ENCODE data around the gene HACD4.

HACD4 gene

GRCh38 chr9:21031091-21031807 lies at the start of gene HACD4:
Gene HACD4, minus strand, starts transcription at chr9:21031640. Its CDS starts 50 bp downstream, at chr9:21031590.
- peak; percentile 16 to 26 for DNase-seq (ENCODE audit: low read depth in 2 of 2)

DNA sequence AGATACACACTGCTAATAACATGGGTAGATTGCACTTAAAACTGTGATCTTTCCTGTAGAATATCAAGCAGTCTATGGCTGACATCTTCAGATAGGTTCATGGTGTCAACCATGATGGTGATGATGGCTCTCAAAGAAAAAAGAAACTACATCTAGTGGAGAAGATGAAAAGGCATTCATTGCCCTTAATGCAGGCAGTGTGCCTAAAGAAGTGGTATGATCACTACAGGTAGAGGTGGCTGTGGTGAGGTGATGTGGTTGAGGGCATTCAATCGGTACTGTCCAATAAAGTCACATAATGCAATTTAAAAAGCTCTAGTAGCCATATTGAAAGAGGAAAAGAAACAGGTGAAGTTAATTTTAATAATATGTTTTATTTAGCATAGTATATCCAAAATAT lies 49.4 kb upstream of the HACD4 start:
- DNase-seq (ENCODE audit: low read depth in 2 of 2): no peak

DNA sequence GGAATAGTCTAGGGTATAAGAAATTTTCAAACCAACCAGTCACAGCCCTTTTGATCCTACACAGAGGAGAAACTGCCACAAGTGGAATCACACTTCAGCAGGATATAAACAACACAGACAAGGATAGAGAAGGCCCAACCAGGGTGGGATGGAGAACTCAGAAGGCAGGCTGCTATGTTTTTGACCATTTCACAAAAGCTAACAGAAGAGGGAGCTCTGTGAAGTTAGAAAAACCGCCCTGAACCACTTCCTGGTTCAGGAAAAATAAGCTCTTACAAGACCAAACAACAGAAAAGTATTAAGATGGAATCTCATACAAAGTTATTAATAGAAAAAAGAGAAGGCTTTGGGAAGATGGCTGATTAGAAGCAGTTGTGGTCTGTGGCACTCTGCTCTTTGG lies 47.3 kb upstream of the HACD4 start:
- DNase-seq (ENCODE audit: low read depth in 2 of 2): no peak

GRCh38 chr9:21077781-21078180 lies 46.3 kb upstream of the HACD4 start, which contains the start of gene IFNB1:
Gene IFNB1, minus strand, starts transcription at chr9:21077942. Its CDS starts 73 bp downstream, at chr9:21077869.
- DNase-seq (ENCODE audit: low read depth in 2 of 2): no peak

- DNase-seq (ENCODE audit: low read depth in 2 of 2): no peak
Measured at GRCh38 chr9:21075484-21075883, 44.0 kb upstream of the HACD4 start.

GRCh38 chr9:21070906-21071305 lies 39.5 kb upstream of the HACD4 start:
- DNase-seq (ENCODE audit: low read depth in 2 of 2): no peak

DNA sequence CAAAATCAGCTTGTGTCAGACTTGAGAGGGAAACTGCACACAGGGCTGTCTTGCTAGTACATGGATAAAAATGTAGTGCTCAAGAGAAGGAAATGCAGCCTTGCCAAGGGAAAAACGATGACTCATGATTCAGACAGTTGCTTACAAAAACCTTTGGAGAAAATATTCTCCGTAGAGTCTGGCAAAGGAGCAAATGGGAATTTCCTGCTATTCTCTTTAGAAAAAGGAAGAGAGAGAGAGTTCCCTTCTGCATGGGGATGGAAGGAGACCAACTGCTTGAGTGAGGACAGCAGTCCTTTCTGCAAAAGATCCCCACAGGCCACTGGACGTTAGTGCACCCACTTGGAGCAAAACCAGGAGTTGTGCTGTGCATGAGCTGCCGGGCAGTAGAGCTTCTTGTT lies 38.7 kb upstream of the HACD4 start:
- no peak for DNase-seq (ENCODE audit: low read depth in 2 of 2)

DNA sequence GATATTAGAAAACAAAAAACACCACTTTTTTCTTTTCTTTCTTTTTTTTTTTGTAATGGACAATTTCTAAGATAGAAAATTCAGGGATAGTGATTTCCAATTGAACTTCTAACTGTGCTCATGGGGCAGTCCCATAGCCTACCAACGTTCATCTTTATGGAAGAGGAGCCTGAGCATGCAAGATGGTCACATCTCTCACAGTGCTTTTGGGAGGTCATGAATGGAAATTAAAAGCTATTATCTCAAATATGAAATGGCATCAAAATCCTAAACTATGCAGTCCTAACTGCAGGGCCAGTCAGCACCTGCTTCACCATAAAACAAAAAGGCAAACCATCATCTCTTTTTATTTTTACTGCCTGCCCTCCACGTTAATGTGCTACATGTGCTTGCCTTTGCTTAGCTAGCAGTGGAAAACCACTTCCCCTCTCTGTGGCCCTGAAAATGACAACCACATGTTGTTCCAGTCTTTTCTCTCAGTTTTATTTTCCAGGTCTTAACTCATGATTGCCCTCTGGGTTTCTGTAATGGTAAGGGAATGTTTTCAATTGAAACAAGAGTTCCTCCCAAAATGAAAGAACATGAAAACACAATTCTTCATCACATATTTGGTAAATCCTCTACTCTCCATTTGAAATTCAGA lies 29.6 kb upstream of the HACD4 start:
- DNase-seq (ENCODE audit: low read depth in 2 of 2): no peak

DNA sequence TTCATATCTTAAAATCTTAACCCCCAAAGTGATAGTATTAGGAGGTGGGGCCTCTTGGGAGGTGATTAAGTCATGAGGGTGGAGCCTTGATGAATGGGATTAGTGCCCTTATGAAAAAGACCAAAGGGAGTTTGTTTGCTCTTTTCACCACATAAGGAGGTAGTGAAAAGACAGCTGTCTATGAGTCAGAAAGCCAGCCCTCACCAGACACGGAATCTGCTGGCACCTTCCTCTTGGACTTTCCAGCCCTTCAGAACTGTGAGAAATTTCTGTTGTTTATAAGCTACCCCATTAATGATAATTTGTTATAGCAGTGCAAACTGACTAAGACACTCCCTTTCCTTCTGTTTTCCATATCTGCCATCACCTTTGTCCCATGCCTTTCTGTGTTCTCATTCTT lies 25.5 kb upstream of the HACD4 start:
- no peak for DNase-seq (ENCODE audit: low read depth in 2 of 2)

GRCh38 chr9:21053851-21054250 lies 22.4 kb upstream of the HACD4 start:
- no peak for DNase-seq (ENCODE audit: low read depth in 2 of 2)

DNA sequence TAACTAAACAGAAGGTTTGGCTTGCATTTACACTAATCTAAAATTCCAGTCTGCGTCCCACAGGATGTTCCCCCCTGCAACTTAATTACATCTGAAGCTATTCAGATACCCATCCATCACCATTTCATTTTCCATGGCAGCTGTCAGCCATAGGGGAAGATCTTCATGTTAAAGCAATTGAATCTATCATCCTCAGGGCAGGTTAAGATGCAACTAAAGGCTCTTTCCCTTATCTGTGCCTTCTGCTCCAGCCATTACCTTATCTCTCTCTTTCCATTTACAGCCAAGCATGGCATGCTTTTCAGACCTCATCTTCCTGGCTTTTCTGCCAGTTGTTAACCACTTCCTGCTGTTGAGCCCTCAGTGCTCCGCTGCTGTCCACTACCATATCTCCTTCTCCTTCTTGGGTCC lies 15.8 kb upstream of the HACD4 start:
- no peak for DNase-seq (ENCODE audit: low read depth in 2 of 2)

DNA sequence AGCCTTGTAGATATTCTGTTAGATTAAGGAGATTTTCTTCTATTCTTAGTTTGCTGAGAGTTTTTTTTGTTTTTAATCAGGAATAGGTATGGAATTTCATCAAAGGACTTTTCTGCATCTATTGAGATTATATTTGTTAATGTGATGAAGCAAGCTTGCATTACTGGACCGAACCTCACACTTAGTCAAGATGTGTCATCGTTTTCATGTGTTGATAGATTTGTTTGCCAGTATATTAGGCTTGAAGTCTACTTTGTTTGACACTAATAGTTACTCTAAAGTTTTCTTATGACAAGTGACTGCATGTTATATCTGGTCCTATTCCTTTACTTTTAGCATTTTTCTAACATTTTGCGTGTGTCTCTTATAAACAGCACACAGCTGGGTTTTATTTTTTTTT lies 12.4 kb upstream of the HACD4 start:
- DNase-seq (ENCODE audit: low read depth in 2 of 2): no peak

DNA sequence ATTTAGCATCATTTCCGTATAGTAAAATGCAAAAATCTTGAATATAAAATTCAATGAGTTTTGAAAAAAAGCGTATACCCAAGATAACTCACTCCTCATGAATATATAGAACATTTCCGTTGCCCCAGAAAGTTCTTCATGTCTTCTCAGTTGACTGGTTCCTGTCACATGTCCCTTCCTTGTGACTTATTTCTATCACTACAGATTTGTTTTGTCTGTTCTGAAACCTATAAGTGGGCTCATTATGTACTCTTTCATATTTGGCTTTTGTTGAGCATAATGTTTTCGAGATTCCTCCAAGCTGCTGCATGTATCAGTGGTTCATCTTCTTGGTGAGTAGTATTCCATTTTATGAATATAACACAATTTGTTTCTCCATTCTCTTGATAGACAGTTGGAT lies 11.0 kb upstream of the HACD4 start:
- no peak for DNase-seq (ENCODE audit: low read depth in 2 of 2)

DNA sequence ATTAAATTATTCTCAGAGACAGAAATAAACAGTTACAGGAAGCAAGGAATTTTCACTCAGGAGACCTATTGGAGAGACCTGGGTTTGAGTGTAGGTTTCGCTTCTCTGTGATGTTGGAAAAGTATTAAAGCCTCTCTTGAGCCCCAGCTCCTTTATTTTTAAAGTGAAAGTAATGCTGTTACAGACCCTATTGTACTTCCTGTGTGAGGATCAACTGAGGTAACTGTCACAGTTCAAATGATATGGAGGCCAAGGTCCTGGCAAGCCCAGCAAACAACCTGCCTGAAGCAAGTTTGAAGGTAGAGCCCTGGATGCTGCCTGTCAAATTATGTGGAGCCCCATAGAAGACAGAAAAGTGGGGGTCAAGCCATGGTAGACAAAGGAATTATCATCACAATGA lies 7.9 kb upstream of the HACD4 start:
- DNase-seq (ENCODE audit: low read depth in 2 of 2): no peak

- no peak for DNase-seq (ENCODE audit: low read depth in 2 of 2)
Measured at GRCh38 chr9:21037278-21037677, 5.8 kb upstream of the HACD4 start.

DNA sequence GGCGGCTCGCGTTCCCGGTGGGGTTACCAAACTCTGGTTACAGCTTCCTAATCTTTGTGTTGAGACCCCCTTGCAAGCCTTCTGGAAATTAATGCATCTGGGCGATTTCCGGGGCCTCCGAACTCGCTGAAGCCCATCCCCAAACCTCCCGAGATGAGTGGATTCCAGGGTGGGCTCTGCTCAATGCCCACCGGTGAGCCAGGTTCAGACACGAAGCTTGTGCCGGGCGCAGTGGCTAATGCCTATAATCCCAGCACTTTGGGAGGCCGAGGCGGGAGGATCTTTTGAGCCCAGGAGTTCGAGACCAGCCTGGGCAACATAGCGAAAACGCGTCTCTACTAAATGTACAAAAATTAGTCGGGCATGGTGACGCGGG lies 356 bp upstream of the HACD4 start:
- no peak for DNase-seq (ENCODE audit: low read depth in 2 of 2)

DNA sequence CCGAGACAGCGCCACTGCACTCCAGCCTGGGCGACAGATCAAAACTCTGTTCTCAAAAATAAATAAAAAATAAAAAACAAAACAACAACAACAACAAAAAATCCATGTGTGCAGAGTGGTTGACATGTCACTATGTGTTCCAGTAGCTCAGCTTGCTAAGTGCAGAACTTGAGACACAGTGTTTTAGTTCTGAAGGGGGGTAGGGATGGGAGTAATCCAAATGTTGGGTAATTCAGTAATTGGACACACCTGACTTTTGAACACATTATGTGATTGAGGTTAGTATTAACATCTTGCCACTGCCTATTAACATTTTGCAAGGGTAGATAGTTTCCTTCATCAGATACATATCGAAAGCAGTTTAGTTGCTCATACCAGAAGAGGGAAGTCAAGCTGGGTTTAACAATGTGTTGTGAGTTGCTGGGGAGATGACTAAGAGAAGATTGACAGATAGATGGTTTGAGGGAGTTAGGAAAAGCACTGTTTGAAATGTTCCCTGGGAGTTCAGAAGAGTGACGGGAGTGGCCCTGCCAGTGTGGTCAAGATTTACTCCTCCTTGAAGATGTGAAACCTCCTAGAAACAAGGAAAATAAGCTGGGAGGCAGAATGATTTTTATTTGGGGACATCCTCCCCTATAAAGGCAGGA lies 928 bp downstream of the HACD4 start:
- peak in 1 of 2 donors; percentile 2 for DNase-seq (ENCODE audit: low read depth in 2 of 2)

DNA sequence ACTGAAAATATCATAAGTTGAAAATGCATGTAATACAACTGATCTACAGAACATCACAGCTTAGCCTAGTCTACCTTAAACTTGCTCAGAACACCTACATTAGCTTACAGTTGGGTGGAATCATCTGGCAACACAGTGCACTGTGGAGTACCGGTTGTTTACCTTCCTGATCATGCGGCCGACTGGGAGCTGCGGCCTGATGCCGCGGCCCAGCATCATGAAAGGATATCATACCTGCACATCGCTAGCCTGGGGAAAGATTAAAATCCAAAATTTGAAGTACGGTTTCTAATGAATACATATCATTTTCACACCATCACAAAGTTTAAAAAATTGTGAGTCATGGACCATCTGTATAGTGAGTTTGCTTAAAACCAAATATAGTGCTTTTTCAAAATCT lies 1.8 kb downstream of the HACD4 start:
- no peak for DNase-seq (ENCODE audit: low read depth in 2 of 2)

GRCh38 chr9:21028466-21028865 lies 3.0 kb downstream of the HACD4 start:
- DNase-seq (ENCODE audit: low read depth in 2 of 2): no peak

- no peak for DNase-seq (ENCODE audit: low read depth in 2 of 2)
Measured at GRCh38 chr9:21027295-21027694, 4.1 kb downstream of the HACD4 start.

- no peak for DNase-seq (ENCODE audit: low read depth in 2 of 2)
Measured at GRCh38 chr9:21023861-21024260, 7.6 kb downstream of the HACD4 start.

GRCh38 chr9:21018177-21018576 lies 13.3 kb downstream of the HACD4 start:
- DNase-seq (ENCODE audit: low read depth in 2 of 2): no peak
